ENCODE measurements around the gene ENAH.
"Not testable (repeated sequence)": the region's sequence is repeated elsewhere in the genome, so short reads cannot be mapped to it uniquely, and the experiment has no call there.

The ENAH gene

GRCh38 chr1:225477296-225477911 is 175.5 kb downstream of the ENAH start:
- H3K4me1 ChIP-seq (ENCODE audit: insufficient read depth, low read length): peaks cover 6% of the 10 kb centered on the region; the same call in 1 of the 2 replicates
- H3K36me3 ChIP-seq (ENCODE audit: insufficient read depth, low read length): no peaks in the 10 kb centered on the region
- no peak overlapping the region for H3K9ac ChIP-seq (ENCODE audit: low read depth, low read length)
- no peaks in the 10 kb centered on the region; the same call in 1 of the 2 replicates for H3K9me3 ChIP-seq (ENCODE audit: control insufficient read depth, insufficient read depth, low read length)

GRCh38 chr1:225476538-225476988 is 176.4 kb downstream of the ENAH start:
- Histone ChIP-seq H3K4me1 (ENCODE audit: insufficient read depth, low read length) (peaks cover 6% of the 10 kb centered on the region; the same call in 1 of the 2 replicates), H3K9me3 (ENCODE audit: control insufficient read depth, insufficient read depth, low read length) (no peaks in the 10 kb centered on the region; the same call in 1 of the 2 replicates), H3K9ac (ENCODE audit: low read depth, low read length) (no peak overlapping the region), H3K36me3 (ENCODE audit: insufficient read depth, low read length) (no peaks in the 10 kb centered on the region)

- no peaks in the 10 kb centered on the region; the same call in 1 of the 2 replicates for H3K9me3 ChIP-seq (ENCODE audit: control insufficient read depth, insufficient read depth, low read length)
- no peaks in the 10 kb centered on the region for H3K36me3 ChIP-seq (ENCODE audit: insufficient read depth, low read length)
- H3K4me1 ChIP-seq (ENCODE audit: insufficient read depth, low read length): peaks cover 6% of the 10 kb centered on the region; the same call in 1 of the 2 replicates
- no peak overlapping the region for H3K9ac ChIP-seq (ENCODE audit: low read depth, low read length)
Measured at GRCh38 chr1:225476100-225476511, 176.8 kb downstream of the ENAH start.

- H3K36me3 ChIP-seq (ENCODE audit: insufficient read depth, low read length): no peaks in the 10 kb centered on the region
- H3K4me1 ChIP-seq (ENCODE audit: insufficient read depth, low read length): peaks cover 6% of the 10 kb centered on the region; the same call in 1 of the 2 replicates
- H3K9me3 ChIP-seq (ENCODE audit: control insufficient read depth, insufficient read depth, low read length): no peaks in the 10 kb centered on the region; the same call in 1 of the 2 replicates
- no peak overlapping the region for H3K9ac ChIP-seq (ENCODE audit: low read depth, low read length)
Measured at GRCh38 chr1:225474986-225475820, 177.7 kb downstream of the ENAH start.

- Histone ChIP-seq H3K9me3 (ENCODE audit: control insufficient read depth, insufficient read depth, low read length) (no peaks in the 10 kb centered on the region; the same call in 1 of the 2 replicates), H3K4me1 (ENCODE audit: insufficient read depth, low read length) (peaks cover 6% of the 10 kb centered on the region; the same call in 1 of the 2 replicates), H3K9ac (ENCODE audit: low read depth, low read length) (no peak overlapping the region), H3K36me3 (ENCODE audit: insufficient read depth, low read length) (no peaks in the 10 kb centered on the region)
Measured at GRCh38 chr1:225474439-225474985, 178.4 kb downstream of the ENAH start.

- not testable (repeated sequence) for H3K36me3 ChIP-seq (ENCODE audit: insufficient read depth, low read length); H3K4me1 ChIP-seq (ENCODE audit: insufficient read depth, low read length); H3K9ac ChIP-seq (ENCODE audit: low read depth, low read length); H3K9me3 ChIP-seq (ENCODE audit: control insufficient read depth, insufficient read depth, low read length)
Measured at GRCh38 chr1:225473676-225474438, 179.1 kb downstream of the ENAH start.

GRCh38 chr1:225473266-225473665 is 179.7 kb downstream of the ENAH start:
- not testable (repeated sequence) for H3K36me3 ChIP-seq (ENCODE audit: insufficient read depth, low read length); H3K9me3 ChIP-seq (ENCODE audit: control insufficient read depth, insufficient read depth, low read length); H3K9ac ChIP-seq (ENCODE audit: low read depth, low read length); H3K4me1 ChIP-seq (ENCODE audit: insufficient read depth, low read length)

- H3K4me1 ChIP-seq (ENCODE audit: insufficient read depth, low read length): peaks cover 6% of the 10 kb centered on the region; the same call in 1 of the 2 replicates
- H3K9me3 ChIP-seq (ENCODE audit: control insufficient read depth, insufficient read depth, low read length): no peaks in the 10 kb centered on the region; the same call in 1 of the 2 replicates
- no peak overlapping the region for H3K9ac ChIP-seq (ENCODE audit: low read depth, low read length)
- no peaks in the 10 kb centered on the region for H3K36me3 ChIP-seq (ENCODE audit: insufficient read depth, low read length)
Measured at GRCh38 chr1:225471453-225472301, 181.2 kb downstream of the ENAH start.

GRCh38 chr1:225471109-225471452 is 181.8 kb downstream of the ENAH start:
- Histone ChIP-seq H3K9me3 (ENCODE audit: control insufficient read depth, insufficient read depth, low read length) (no peaks in the 10 kb centered on the region; the same call in 1 of the 2 replicates), H3K36me3 (ENCODE audit: insufficient read depth, low read length) (no peaks in the 10 kb centered on the region), H3K4me1 (ENCODE audit: insufficient read depth, low read length) (peaks cover 6% of the 10 kb centered on the region; the same call in 1 of the 2 replicates), H3K9ac (ENCODE audit: low read depth, low read length) (no peak overlapping the region)

DNA sequence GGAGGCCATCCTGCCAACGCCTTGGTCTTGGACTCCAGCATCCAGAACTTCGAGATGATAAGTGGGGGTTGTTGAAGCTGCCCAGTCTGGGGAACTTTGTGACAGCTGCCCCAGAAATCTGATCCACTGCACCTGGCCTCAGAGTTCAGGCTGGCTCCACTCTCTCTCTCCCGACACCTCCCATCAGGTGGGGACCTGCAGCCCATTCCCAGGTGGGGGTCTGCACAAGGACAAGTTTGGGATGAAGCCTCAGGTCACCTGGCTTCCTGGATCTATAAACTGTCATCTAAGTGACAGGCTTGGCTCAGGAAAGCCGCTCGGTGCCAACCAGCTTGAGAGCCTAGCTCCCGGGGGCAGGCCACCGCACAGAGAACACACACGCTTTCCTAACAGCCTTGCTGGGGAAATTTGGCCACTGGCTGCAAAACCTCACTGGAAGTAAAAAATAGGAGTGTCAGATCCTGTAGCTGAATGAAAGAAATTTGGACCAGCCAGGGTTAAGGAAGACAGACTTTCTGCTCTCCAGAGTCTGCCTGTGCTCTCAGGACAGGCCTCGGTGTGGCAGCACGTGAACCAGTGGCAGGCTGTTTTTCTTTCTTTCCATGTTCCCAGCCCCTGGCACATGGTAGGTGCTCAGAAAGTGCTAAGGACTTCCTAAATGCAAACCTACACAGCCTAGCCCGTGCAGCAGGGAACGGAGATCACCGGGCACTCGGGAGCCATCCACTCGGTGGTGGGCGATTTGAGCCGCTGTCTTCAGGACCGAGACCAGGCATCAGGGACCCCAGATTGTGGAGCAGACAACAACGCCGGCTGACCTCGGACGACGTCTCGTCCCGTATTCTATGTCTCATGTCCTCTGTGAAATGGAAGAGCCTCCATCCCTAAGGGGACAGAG is 182.5 kb downstream of the ENAH start:
- no peak overlapping the region for H3K9ac ChIP-seq (ENCODE audit: low read depth, low read length)
- H3K4me1 ChIP-seq (ENCODE audit: insufficient read depth, low read length): peaks cover 11% of the 10 kb centered on the region; the same call in 1 of the 2 replicates
- H3K9me3 ChIP-seq (ENCODE audit: control insufficient read depth, insufficient read depth, low read length): no peaks in the 10 kb centered on the region; the same call in 1 of the 2 replicates
- no peaks in the 10 kb centered on the region for H3K36me3 ChIP-seq (ENCODE audit: insufficient read depth, low read length)

DNA sequence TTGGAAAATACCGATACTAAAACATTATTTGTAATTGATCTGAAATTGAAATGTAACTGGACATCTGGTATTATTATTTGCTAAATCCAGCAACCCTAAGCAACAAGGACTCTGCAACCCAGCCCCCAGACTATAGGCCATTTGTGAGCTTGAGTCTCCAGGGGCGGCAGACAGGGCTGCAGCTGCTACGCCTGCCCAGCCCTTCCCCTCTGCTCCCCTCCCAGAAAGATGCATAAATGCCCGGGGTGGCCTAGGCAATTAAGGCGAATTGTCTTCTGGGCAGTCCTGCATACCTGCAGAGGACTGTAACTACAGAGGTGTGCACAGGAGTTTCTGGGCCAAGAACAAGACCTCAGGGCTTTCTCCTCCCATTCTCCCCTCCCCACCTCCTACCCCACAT is 183.9 kb downstream of the ENAH start:
- Histone ChIP-seq H3K36me3 (ENCODE audit: insufficient read depth, low read length) (no peaks in the 10 kb centered on the region), H3K9me3 (ENCODE audit: control insufficient read depth, insufficient read depth, low read length) (no peaks in the 10 kb centered on the region), H3K4me1 (ENCODE audit: insufficient read depth, low read length) (peaks cover 16% of the 10 kb centered on the region), H3K9ac (ENCODE audit: low read depth, low read length) (no peak overlapping the region)

DNA sequence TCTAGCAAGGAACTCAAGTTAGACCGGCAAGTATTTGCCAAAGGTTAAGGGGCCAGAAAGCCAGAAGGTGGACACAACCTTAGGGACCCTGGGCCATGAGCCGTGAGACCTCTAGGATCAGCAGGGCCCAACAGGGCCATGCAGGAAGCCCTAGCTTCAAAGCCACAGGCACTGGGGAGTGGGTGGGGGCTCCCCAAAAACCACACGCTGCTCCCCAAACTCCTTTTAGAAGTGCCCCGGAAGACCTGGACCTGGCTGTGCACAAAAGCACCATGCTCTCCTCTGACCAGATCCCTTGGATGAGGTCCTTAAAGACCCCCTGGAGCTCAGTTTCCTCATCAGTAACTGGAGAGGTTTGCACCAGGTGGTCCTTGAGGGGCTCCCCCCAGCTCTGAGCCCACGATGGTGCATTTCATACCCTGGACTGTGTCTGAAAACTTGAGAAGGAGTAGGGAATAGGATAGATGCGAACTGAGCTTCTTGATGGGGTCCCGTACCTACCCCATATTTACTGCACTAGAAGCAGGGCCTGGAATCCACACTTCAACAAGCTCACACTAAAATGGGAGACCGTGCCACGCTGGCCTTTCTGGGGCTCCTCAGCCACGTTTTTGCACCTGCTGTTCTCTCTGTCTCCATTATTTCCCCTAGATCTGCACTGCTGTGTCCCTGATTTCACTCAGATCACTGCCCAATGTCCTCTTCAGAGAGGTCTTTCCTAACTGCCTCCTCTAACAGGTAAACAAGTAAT is 184.5 kb downstream of the ENAH start:
- H3K9ac ChIP-seq (ENCODE audit: low read depth, low read length): no peak overlapping the region
- no peaks in the 10 kb centered on the region for H3K36me3 ChIP-seq (ENCODE audit: insufficient read depth, low read length)
- H3K4me1 ChIP-seq (ENCODE audit: insufficient read depth, low read length): peaks cover 21% of the 10 kb centered on the region
- H3K9me3 ChIP-seq (ENCODE audit: control insufficient read depth, insufficient read depth, low read length): no peaks in the 10 kb centered on the region
